ENCODE measurements around the gene PTK7.

DNA sequence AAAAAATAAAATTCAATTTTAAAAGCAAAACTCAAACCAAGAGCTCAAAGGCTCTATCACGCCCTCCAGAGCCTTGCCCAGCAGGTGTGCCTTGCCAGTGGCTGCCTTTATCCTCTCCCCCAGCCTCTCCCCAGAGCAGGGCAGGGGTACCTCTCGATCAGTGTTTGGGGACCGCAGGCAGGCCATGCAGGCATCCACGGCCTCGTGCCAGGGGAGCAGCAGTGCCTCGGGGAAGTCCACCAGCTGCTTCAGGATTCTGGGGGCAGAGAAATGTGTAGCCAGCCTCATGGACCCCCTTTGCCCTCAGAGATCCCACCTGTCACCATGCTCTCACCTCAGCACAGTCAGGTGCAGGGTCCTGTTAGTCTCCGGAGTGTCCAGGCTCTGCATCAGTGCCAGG is 28.1 kb upstream of the PTK7 start:
- TF ChIP-seq, protein P1, sequence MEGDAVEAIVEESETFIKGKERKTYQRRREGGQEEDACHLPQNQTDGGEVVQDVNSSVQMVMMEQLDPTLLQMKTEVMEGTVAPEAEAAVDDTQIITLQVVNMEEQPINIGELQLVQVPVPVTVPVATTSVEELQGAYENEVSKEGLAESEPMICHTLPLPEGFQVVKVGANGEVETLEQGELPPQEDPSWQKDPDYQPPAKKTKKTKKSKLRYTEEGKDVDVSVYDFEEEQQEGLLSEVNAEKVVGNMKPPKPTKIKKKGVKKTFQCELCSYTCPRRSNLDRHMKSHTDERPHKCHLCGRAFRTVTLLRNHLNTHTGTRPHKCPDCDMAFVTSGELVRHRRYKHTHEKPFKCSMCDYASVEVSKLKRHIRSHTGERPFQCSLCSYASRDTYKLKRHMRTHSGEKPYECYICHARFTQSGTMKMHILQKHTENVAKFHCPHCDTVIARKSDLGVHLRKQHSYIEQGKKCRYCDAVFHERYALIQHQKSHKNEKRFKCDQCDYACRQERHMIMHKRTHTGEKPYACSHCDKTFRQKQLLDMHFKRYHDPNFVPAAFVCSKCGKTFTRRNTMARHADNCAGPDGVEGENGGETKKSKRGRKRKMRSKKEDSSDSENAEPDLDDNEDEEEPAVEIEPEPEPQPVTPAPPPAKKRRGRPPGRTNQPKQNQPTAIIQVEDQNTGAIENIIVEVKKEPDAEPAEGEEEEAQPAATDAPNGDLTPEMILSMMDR (IDR thresholded peaks at IDR 0.05; ENCODE audit: control extremely low read depth in 1 of 3, insufficient read depth in 1 of 3, low read depth in 1 of 3, low read length in 3 of 3), result no peak
- no peak for TF ChIP-seq FOSL1 (IDR thresholded peaks at IDR 0.05; ENCODE audit: insufficient read depth, low read depth, low read length)
- TF ChIP-seq POLR2A (IDR thresholded peaks at IDR 0.05; ENCODE audit: control extremely low read depth in 1 of 2, low read depth in 2 of 2, low read length in 2 of 2), result no peak
- no peak for TF ChIP-seq TCF12 (IDR thresholded peaks at IDR 0.05; ENCODE audit: low read depth, low read length)
- TF ChIP-seq EP300 (IDR thresholded peaks at IDR 0.05; ENCODE audit: borderline replicate concordance in 1 of 2, low read depth in 2 of 2, low read length in 2 of 2), result no peak
- TF ChIP-seq, protein P2, sequence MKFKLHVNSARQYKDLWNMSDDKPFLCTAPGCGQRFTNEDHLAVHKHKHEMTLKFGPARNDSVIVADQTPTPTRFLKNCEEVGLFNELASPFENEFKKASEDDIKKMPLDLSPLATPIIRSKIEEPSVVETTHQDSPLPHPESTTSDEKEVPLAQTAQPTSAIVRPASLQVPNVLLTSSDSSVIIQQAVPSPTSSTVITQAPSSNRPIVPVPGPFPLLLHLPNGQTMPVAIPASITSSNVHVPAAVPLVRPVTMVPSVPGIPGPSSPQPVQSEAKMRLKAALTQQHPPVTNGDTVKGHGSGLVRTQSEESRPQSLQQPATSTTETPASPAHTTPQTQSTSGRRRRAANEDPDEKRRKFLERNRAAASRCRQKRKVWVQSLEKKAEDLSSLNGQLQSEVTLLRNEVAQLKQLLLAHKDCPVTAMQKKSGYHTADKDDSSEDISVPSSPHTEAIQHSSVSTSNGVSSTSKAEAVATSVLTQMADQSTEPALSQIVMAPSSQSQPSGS (IDR thresholded peaks at IDR 0.05; ENCODE audit: low read length), result no peak
